Measurements from ENCODE around the gene MEP1A.
"Not testable (repeated sequence)": the region's sequence is repeated elsewhere in the genome, so short reads cannot be mapped to it uniquely, and the experiment has no call there.

The MEP1A gene

DNA sequence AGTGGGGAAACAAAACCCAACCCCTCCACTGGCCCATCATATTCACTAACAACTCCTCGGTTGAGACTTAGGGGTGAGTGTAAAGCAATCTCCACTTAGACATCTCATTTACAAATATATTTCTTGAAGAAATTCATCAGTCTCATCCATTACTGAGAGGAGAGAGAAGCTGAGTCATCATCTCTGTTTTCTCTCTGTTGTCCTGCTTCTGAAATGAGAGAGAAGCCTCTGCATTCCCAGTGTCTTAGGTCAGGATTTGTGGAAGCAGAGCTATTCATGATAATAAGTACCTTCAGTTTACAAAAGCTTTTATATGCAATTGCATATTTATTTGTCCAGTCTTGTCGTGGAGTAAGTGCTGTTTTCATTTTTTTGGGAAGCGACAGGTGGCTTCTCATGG lies 879 bp downstream of the MEP1A start:
- ATAC-seq (no peak), DNase-seq (no peak)
- H3K4me1 Mint-ChIP-seq = no peaks in the 10 kb centered on the region
- no peak overlapping the region for H3K27ac Mint-ChIP-seq
- peaks cover 25% of the 10 kb centered on the region for H3K27me3 Mint-ChIP-seq
- no peaks in the 10 kb centered on the region for H3K9me3 Mint-ChIP-seq
- H3K4me3 Mint-ChIP-seq = no peak overlapping the region

DNA sequence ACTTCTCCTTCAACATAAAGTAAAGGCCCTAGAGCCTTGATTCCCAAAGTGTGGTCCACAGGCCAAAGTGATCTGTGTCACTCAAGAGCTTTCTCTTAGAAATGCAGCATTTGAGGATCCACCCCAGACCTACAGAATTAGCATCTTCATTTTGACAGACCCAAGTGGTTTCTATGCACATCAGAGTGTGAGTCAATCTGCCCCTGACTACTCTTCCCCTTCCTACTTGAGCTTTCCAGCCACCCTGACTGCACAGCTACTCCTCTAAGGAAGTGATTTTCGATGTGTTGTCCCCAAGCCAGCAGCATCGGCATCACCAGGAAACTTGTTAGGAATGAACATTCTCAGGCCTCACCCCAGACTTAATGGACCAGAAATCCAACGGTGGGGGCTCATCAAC lies 2.6 kb downstream of the MEP1A start:
- DNase-seq (no peak), ATAC-seq (no peak)
- Mint-ChIP-seq H3K9me3 (no peaks in the 10 kb centered on the region), H3K4me3 (no peak overlapping the region), H3K27ac (no peak overlapping the region), H3K27me3 (peaks cover 18% of the 10 kb centered on the region), H3K4me1 (no peaks in the 10 kb centered on the region)

DNA sequence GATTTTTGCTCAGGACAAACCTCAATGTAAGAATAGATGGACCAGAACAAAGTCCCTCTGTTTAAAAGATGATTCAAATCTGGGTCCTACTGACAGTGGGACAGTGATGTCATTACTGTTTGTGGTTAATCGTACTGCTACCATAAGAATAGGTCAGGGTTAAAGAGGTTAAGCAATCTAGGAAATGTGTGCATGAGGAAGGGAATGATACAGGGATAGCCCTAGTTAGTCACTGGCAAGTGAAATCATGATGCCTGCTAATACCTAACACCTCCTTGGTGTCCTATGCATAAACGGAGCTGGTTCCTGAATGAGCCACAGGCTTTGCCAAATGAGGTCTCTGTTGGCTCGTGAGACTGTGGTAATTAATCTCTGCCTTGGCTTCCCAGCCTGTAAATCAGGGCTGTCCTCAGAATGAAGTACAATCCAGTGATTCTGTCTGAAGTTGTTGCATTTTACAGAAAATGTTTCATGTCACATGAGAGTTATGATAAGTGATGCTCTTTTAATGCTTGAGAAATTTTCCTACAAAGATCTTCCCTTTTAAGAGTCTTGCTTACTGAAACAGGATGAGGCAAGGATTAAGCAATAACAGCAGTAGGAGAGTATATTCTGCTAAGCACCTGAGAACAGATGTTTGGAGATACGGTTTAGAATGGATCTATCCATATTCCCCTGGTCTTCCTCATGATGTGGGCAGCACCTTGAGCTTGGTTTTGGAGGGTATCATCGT lies 3.8 kb downstream of the MEP1A start:
- Mint-ChIP-seq H3K27ac (no peak overlapping the region), H3K27me3 (peaks cover 18% of the 10 kb centered on the region), H3K9me3 (no peaks in the 10 kb centered on the region), H3K4me1 (no peaks in the 10 kb centered on the region), H3K4me3 (no peak overlapping the region)
- DNase-seq = no peak
- ATAC-seq = no peak

DNA sequence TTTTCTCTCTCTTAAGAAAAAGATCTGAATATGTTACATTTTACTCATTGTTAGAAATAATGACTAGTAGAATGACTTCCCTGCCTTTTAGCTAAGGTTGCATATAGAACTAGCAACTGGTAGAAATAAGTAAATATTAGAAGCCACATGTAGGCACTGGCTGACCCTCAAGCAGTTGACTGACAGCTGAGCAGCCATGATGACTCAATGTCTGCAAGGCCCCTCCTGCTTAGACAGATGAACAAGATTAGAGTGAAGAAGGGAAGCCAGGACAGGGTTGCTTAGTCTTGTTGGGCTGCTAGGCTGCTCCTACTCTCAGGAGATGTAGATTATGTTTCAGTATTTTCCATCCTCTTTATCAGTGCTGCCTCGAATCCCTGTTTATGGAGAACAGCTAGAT lies 6.5 kb downstream of the MEP1A start:
- H3K27me3 Mint-ChIP-seq = peaks cover 18% of the 10 kb centered on the region
- no peak for DNase-seq
- no peak overlapping the region for H3K4me3 Mint-ChIP-seq
- no peaks in the 10 kb centered on the region for H3K9me3 Mint-ChIP-seq
- no peak overlapping the region for H3K27ac Mint-ChIP-seq
- no peaks in the 10 kb centered on the region for H3K4me1 Mint-ChIP-seq
- ATAC-seq = no peak

DNA sequence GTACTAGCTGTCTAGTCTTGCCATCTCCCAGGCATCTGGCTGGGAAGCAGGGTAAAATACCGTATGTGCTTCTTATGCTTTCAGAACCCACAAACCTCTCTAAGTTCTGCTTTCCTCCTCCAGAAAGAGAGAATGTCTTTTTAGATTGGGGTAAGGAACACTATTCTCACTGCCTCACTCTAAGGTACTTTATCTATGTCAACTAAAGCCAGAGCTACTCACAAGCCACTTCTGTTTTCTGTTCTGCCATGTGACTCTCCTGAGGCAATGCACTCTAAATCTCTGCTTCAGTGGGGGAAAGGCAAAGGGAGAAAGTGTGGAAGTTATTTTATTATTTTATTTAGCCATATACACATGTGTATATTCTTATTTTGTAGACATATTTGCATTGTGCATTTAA lies 15.6 kb downstream of the MEP1A start:
- ATAC-seq = no peak
- H3K4me3 Mint-ChIP-seq = no peak overlapping the region
- no peak overlapping the region for H3K27ac Mint-ChIP-seq
- DNase-seq = no peak
- H3K27me3 Mint-ChIP-seq = peaks cover 34% of the 10 kb centered on the region
- no peaks in the 10 kb centered on the region for H3K4me1 Mint-ChIP-seq
- H3K9me3 Mint-ChIP-seq = peaks cover 6 to 17% of the 10 kb centered on the region in 2 donors

DNA sequence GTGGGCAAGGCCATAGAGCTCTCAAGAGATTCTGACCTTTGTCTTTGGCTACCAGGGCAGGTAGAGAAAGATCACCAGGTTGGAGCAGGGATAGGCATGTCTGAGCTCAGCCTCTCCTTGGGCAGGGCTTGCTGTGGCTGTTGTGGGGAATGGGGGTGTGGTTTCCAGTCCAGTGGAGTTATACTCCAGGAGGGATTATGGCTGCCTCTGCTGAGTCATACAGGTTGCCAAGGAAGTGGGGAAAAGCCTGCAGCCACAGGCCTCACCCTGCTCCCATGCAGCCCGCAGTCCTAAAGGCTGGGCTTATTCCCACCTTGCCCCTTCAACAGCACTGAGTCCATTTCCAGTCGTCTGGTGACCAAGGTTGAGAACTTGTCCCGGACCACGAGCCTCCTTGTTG lies 21.9 kb downstream of the MEP1A start:
- ATAC-seq = no peak
- Mint-ChIP-seq H3K9me3 (peaks cover 12 to 17% of the 10 kb centered on the region in 2 donors), H3K4me1 (no peaks in the 10 kb centered on the region), H3K27ac (no peak overlapping the region), H3K27me3 (peaks cover 47% of the 10 kb centered on the region), H3K4me3 (no peak overlapping the region)
- no peak for DNase-seq

DNA sequence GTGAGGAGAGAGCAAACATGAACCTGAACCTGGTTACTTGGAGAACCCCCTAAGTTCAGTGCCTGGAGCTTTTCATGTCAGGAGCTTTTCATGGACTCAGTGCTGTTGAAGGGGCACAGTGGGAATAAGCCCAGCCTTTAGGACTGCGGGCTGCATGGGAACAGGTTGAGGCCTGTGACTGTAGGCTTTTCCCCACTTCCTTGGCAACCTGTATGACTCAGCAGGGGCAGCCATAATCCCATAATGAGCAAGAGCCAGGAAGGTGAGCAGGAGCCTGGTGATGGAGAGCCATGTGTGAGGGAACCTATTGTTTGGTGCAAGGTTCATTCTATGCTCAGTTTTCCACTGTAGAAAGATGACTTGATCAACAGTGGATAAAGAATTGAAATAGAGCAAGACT lies 23.4 kb downstream of the MEP1A start:
- H3K9me3 Mint-ChIP-seq = peaks cover 6 to 8% of the 10 kb centered on the region in 2 donors
- ATAC-seq (no peak), DNase-seq (no peak)
- no peak overlapping the region for H3K4me3 Mint-ChIP-seq
- H3K27me3 Mint-ChIP-seq = peaks cover 32% of the 10 kb centered on the region
- no peak overlapping the region for H3K27ac Mint-ChIP-seq
- H3K4me1 Mint-ChIP-seq = no peaks in the 10 kb centered on the region

DNA sequence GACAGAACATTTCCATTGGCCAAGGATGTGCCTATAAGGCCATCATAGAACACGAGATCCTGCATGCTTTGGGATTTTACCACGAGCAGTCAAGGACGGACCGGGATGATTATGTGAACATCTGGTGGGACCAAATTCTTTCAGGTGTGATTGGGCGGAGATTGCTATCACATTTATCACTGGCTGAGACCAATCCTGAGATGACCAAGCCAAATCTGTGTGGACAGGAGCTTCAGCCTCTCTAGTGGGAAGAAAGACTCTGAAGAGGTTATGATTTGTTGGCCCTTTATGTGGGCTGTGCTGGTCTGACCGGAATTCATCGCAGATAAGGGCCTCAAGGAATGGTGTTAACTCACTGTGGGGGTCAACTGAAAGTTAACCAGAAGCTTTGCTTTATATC lies 26.4 kb downstream of the MEP1A start:
- Mint-ChIP-seq H3K27me3 (peaks cover 18% of the 10 kb centered on the region), H3K4me1 (no peaks in the 10 kb centered on the region), H3K27ac (no peak overlapping the region), H3K9me3 (peaks cover 0 to 3% of the 10 kb centered on the region in 2 donors), H3K4me3 (no peak overlapping the region)
- no peak for DNase-seq
- ATAC-seq = no peak

DNA sequence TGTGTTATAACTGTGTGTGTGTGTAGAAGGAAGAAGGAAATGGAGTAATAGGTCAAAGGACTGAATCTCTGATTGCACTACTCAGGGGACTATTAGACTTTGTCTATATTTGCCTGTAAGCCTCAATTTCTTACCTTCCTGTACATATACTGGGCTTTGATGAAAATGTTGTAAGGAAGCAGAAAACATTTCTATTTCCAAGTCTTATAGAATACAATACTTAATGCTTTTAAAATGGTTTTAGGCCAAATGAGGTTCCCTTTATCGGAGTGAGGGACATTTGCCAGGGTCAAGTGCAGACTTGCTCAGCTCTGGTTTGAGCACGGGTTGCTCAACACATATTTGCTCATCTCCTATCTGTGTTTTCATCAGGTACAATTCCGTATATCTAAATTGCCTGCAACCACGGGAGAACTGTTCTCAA lies 28.3 kb downstream of the MEP1A start:
- Mint-ChIP-seq H3K27ac (no peak overlapping the region), H3K9me3 (no peaks in the 10 kb centered on the region), H3K4me1 (no peaks in the 10 kb centered on the region), H3K27me3 (peaks cover 18% of the 10 kb centered on the region), H3K4me3 (no peak overlapping the region)
- no peak for DNase-seq
- ATAC-seq = no peak

DNA sequence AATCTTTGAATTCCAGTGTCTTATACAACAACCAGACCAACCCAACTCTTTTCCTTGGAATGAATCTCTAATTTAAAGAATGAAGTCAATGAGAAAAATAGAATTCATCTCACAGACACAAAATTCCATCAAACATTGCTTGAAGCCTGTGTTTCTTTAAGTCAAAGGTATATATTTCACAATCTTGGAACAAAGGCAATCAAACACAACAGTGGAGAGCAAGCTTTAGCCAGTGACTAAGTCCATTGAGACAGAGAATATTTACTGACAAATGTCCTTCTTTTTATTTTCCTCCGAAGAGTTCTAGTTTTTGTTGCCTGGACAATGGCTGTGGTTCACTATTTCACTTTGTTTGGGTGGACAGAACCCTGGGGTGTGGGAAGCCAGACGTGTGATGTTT lies 35.8 kb downstream of the MEP1A start:
- no peaks in the 10 kb centered on the region for H3K9me3 Mint-ChIP-seq
- H3K27ac Mint-ChIP-seq = no peak overlapping the region
- ATAC-seq = no peak
- H3K27me3 Mint-ChIP-seq = peaks cover 18% of the 10 kb centered on the region
- H3K4me3 Mint-ChIP-seq = no peak overlapping the region
- H3K4me1 Mint-ChIP-seq = no peaks in the 10 kb centered on the region
- no peak for DNase-seq

DNA sequence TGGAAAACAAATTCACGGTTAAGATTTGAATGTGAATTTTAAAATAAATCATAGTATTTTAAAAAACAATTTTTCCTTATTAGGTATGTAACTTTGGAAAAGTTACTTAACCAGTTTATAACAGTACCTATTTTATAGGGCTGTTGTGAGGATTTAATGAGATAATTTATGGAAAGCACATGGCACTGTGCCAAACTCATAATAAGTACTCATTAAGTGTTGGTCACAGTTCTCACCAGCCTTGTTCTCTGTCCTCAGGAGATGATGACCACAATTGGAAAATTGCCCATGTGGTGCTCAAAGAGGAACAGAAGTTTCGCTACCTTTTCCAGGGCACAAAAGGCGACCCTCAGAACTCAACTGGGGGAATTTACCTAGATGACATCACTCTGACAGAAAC lies 39.6 kb downstream of the MEP1A start:
- ATAC-seq (no peak), DNase-seq (no peak)
- no peaks in the 10 kb centered on the region for H3K4me1 Mint-ChIP-seq
- no peak overlapping the region for H3K4me3 Mint-ChIP-seq
- H3K27me3 Mint-ChIP-seq = peaks cover 12% of the 10 kb centered on the region
- no peaks in the 10 kb centered on the region for H3K9me3 Mint-ChIP-seq
- H3K27ac Mint-ChIP-seq = no peak overlapping the region

DNA sequence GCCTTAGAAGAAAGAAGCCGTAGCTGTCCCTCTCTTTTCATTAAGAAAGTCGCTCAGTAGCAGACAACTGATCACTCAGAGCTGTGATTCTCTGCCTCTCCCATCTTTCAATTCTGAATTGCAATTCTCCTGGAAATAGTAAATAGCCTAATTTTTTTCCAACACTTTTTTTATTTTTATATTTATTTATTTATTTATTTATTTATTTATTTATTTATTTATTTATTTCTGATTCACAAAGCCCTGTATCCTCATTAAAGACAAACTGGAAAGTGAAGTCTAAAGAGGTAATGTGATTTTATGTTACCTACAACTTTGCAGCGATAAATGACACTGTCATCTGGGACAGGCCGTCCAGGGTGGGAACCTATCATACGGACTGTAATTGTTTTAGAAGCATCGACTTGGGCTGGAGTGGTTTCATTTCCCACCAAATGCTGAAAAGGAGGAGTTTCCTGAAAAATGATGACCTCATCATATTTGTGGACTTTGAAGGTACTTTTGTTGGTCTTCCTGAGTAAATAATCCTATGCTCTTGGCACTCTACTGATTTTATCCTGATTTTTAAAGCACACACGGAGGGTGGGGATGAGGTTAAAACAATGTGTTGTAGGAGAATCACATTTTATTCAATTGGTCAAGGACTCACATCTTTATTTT lies 41.2 kb downstream of the MEP1A start:
- not testable (repeated sequence) for H3K4me1 Mint-ChIP-seq, H3K9me3 Mint-ChIP-seq, H3K27ac Mint-ChIP-seq, ATAC-seq, DNase-seq, H3K27me3 Mint-ChIP-seq, H3K4me3 Mint-ChIP-seq

DNA sequence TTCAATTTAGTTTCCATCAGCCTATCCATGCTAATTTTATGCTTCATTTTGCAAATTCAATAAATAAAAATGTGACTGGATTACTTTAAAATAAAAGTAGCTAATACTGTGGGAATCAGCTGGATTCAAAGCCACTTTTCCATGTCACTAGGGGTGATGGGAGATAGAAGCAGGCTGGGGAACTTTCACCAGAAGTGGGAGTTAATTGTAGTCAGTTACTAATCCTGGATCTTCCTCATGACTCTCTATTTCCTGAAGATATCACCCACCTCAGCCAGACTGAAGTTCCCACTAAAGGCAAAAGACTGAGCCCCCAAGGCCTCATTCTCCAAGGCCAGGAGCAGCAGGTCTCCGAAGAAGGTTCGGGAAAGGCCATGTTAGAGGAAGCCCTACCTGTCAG lies 41.8 kb downstream of the MEP1A start:
- not testable (repeated sequence) for H3K4me1 Mint-ChIP-seq, DNase-seq, H3K27ac Mint-ChIP-seq, H3K27me3 Mint-ChIP-seq, ATAC-seq, H3K9me3 Mint-ChIP-seq, H3K4me3 Mint-ChIP-seq

DNA sequence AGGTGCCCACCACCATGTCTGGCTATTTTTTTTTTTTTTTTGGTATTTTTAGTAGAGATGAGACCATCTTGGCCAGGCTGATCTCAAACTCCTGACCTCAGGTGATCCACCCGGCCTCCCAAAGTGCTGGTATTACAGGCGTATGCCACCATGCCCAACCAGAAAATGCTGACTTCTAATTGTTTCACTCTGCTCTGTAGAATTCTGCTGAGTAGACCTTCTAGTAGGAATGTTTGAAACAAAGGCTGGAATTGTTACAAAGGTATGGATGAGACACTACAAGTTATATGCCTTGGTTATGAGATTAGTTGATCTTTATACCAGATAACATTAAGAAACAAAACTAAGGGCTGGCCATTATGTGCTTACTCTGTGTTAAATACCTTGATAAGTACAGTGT lies 44.8 kb downstream of the MEP1A start:
- Mint-ChIP-seq H3K4me3 (no peak overlapping the region), H3K4me1 (no peaks in the 10 kb centered on the region), H3K27ac (no peak overlapping the region), H3K27me3 (no peaks in the 10 kb centered on the region), H3K9me3 (peaks cover 11 to 21% of the 10 kb centered on the region in 2 donors)
- ATAC-seq = no peak
- no peak for DNase-seq

DNA sequence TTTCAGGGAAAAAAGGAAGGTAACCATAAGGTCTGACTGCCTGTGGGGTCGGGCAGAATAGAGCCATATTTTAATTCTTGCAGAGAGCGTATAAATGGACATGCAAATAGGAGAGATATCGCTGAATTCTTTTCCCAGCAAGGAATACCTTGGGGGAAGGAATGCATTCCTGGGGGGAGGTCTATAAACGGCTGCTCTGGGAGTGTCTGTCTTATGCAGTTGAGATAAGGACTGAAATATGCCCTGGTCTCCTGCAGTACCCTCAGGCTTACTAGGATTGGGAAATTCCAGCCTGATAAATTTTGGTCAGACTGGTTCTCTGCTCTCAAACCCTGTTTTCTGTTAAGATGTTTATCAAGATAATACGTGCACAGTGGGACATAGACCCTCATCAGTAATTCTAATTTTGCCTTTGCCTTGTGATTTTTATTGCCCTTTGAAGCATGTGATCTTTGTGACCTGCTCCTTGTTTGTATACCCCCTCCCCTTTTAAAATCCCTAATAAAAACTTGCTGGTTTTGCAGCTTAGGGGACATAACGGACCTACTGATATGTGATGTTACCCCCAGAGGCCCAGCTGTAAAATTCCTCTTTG lies 49.2 kb downstream of the MEP1A start:
- H3K27ac Mint-ChIP-seq, H3K4me3 Mint-ChIP-seq, ATAC-seq, DNase-seq, H3K4me1 Mint-ChIP-seq, H3K27me3 Mint-ChIP-seq: not testable (repeated sequence)
- H3K9me3 Mint-ChIP-seq = peaks cover 13 to 23% of the 10 kb centered on the region in 2 donors

DNA sequence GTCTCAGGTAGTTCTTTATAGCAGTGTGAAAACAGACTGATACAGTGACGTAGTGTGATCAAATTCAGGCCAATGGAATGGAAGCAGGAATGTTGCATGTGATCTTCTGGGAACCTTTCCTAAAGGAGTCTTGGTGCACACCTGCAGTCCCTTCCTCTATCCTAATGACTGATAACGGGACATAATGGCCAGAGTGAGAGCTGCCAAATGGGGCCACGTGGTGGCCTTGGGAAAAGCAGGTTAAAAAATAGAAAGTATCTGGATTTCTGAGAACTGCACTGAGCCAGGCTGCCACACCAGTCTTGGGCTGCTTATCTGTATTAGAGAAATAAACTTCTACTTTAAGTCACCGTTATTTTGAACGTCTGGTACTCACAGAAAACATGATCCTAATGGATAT lies 51.9 kb downstream of the MEP1A start:
- no peak for DNase-seq
- Mint-ChIP-seq H3K4me1 (peaks cover 6% of the 10 kb centered on the region), H3K4me3 (no peak overlapping the region), H3K9me3 (peaks cover 13 to 23% of the 10 kb centered on the region in 2 donors), H3K27me3 (peaks cover 24% of the 10 kb centered on the region), H3K27ac (no peak overlapping the region)
- no peak for ATAC-seq

All from stimulated activated naive CD8-positive, alpha-beta T cell treated with anti-CD3 and anti-CD28 coated beads, Interleukin-15, amount 100 ng/mL, for 72 hours (primary cell).